K562 (cell line): ENCODE measurements around the gene KIFAP3. TPM values are rescaled to one million over a fixed set of nuclear protein-coding genes. Genes with fewer than 3 reads are reported as not detected.

Experiments used
- AFF1 ChIP-seq, 2 experiments: fragments of 450-650 bp; IDR thresholded peaks; 2 replicates each; pipeline ENCODE4 v1.6.1; 2018; ENCODE audit warnings: mild to moderate bottlenecking in 2 of 2, low read depth in 1 of 2; ENCODE audit not compliant: partially characterized antibody in 2 of 2
- CUX1 ChIP-seq: fragments of 200-800 bp; sonication (Bioruptor generic); IDR thresholded peaks from 2 replicates; pipeline ENCODE4 v1.6.1; 2016; ENCODE audit warnings: missing genetic modification characterization, missing compliant biosample characterization
- ETV6 ChIP-seq, 3 experiments: fragments of 150-350 bp in 1 of 3; sonication (generic) in 1 of 3; formaldehyde crosslinking in 1 of 3; IDR thresholded peaks; 2 replicates each; pipeline versions ENCODE4 v1.6.1 to v1.8.0; 2014 to 2022; ENCODE audit warnings: borderline replicate concordance in 2 of 3, low read depth in 2 of 3, antibody characterized with exemption in 1 of 3, low read length in 1 of 3, mild to moderate bottlenecking in 1 of 3, missing genetic modification reagents in 1 of 3
- HIVEP1 ChIP-seq: fragments of 250-450 bp; sonication (Bioruptor Pico); IDR thresholded peaks from 2 replicates; pipeline ENCODE4 v1.4.0; 2020; ENCODE audit warnings: mild to moderate bottlenecking
- PRDM10 ChIP-seq: fragments of 450-650 bp; IDR thresholded peaks from 2 replicates; pipeline ENCODE4 v1.6.1; 2018; ENCODE audit not compliant: partially characterized antibody
- RAD21 ChIP-seq, 2 experiments: fragments of 250-450 bp in 1 of 2; fragments of 450-650 bp in 1 of 2; sonication (Bioruptor Pico) in 1 of 2; formaldehyde crosslinking in 1 of 2; IDR thresholded peaks in 1 of 2; conservative IDR thresholded peaks in 1 of 2; 2 replicates each; pipeline versions ENCODE4 v1.4.0 to v1.8.0; 2020 to 2022; ENCODE audit warnings: mild to moderate bottlenecking in 2 of 2, moderate library complexity in 1 of 2
- RBBP5 ChIP-seq: fragments of 200-600 bp; sonication (generic); IDR thresholded peaks from 2 replicates; pipeline ENCODE4 v1.6.1; 2012; ENCODE audit warnings: borderline replicate concordance, mild to moderate bottlenecking, low read length, control low read depth, inconsistent platforms; ENCODE audit not compliant: insufficient read depth, poor library complexity, severe bottlenecking
- VEZF1 ChIP-seq: fragments of 200-800 bp; sonication (Bioruptor generic); IDR thresholded peaks from 2 replicates; pipeline ENCODE4 v1.6.1; 2017; ENCODE audit warnings: missing genetic modification characterization, missing compliant biosample characterization
- polyA plus RNA-seq, 8 experiments: library from polyadenylated mRNA; depleted of rRNA in 4 of 8; stranded (reverse) in 5 of 8; unstranded in 3 of 8; fragments of >200 nt; fragmentation: Nextera tagmentation in 2 of 8; fragmentation: Illumina TruSeq in 1 of 8; extraction: Ambion mirVana in 2 of 8; extraction: Trizol in 1 of 8; gene quantifications; 2 replicates each; pipeline versions ENCODE4 v1.2.1 to v1.2.3, GENCODE V29; 2011 to 2014; ENCODE audit warnings: inconsistent platforms in 1 of 8, missing spikeins in 1 of 8
- total RNA-seq, 7 experiments: library from RNA; depleted of rRNA in 6 of 7; stranded (reverse); fragments of >200 nt in 6 of 7; fragmentation: Illumina TruSeq in 2 of 7; extraction: Trizol in 2 of 7; gene quantifications; 2 replicates each; pipeline versions ENCODE4 v1.2.1 to v1.2.3, GENCODE V29; 2011 to 2021; ENCODE audit warnings: low replicate concordance in 1 of 7

The KIFAP3 gene
- total and polyA plus RNA-seq, 9 of the 15 experiments (the other 6 are each of a cell fraction or from before 2014, with no cell fraction given): 8.8 to 17.5 (median 11.8) TPM

- TF ChIP-seq CUX1 (CRISPR knock-in tag) (peak; percentile 3; the same call in 1 of the 2 replicates), RBBP5 (peak; percentile 39), RAD21 (CRISPR knock-in tag; conservative IDR thresholded peaks at IDR 0.05 in 1 of 2, IDR thresholded peaks at IDR 0.05 in 1 of 2) (no peak), VEZF1 (CRISPR knock-in tag) (peak; percentile 93), ETV6 (IDR thresholded peaks at IDR 0.05; ENCODE audit: borderline replicate concordance in 1 of 2, low read depth in 2 of 2, low read length in 1 of 2) (no peak; a peak in 1 of 4 replicates), ETV6 (CRISPR knock-in tag; IDR thresholded peaks at IDR 0.05; ENCODE audit: borderline replicate concordance) (no peak), HIVEP1 (no peak), PRDM10 (peak; percentile 56), AFF1 (IDR thresholded peaks at IDR 0.05; ENCODE audit: low read depth in 1 of 2, partially characterized antibody in 2 of 2) (peak; percentile 63 to 86)
These were observed 180.7 kb downstream of the KIFAP3 start, which contains the start of gene SCYL3 (continued) for GRCh38 chr1:169893645-169894423.
